Stromal cell of bone marrow (primary cell): ENCODE results near the gene GPX3.

Experiments
- DNase-seq: peaks from one replicate; pipeline ENCODE4 v3.0.0-alpha.2; 2012; ENCODE audit warnings: low read depth

GPX3 gene

GRCh38 chr5:151058301-151058700, 37.9 kb downstream of the GPX3 start:
- DNase-seq: no peak

- no peak for DNase-seq
Measured at GRCh38 chr5:151058891-151059489, 38.6 kb downstream of the GPX3 start.

- no peak for DNase-seq
Measured at GRCh38 chr5:151060742-151061141, 40.4 kb downstream of the GPX3 start.

GRCh38 chr5:151062405-151063141, 42.2 kb downstream of the GPX3 start:
- DNase-seq: no peak

- peak; percentile 64 for DNase-seq
Measured at GRCh38 chr5:151063142-151063989, 43.0 kb downstream of the GPX3 start.

GRCh38 chr5:151064916-151065499, 44.6 kb downstream of the GPX3 start:
- no peak for DNase-seq

GRCh38 chr5:151065609-151066008, 45.2 kb downstream of the GPX3 start:
- no peak for DNase-seq

GRCh38 chr5:151066920-151067319, 46.5 kb downstream of the GPX3 start:
- DNase-seq: no peak

- no peak for DNase-seq
Measured at GRCh38 chr5:151067632-151068432, 47.4 kb downstream of the GPX3 start.

- no peak for DNase-seq
Measured at GRCh38 chr5:151068433-151069197, 48.2 kb downstream of the GPX3 start.

- DNase-seq: no peak
Measured at GRCh38 chr5:151070449-151070848, 50.1 kb downstream of the GPX3 start.

GRCh38 chr5:151071021-151071420, 50.6 kb downstream of the GPX3 start:
- no peak for DNase-seq

GRCh38 chr5:151071848-151072629, 51.6 kb downstream of the GPX3 start:
- DNase-seq: no peak

GRCh38 chr5:151072630-151073025, 52.2 kb downstream of the GPX3 start:
- DNase-seq: no peak

- DNase-seq: no peak
Measured at GRCh38 chr5:151073280-151073679, 52.9 kb downstream of the GPX3 start.

- no peak for DNase-seq
Measured at GRCh38 chr5:151074557-151074956, 54.2 kb downstream of the GPX3 start.

GRCh38 chr5:151075698-151076331, 55.4 kb downstream of the GPX3 start:
- DNase-seq: no peak

GRCh38 chr5:151076616-151077015, 56.2 kb downstream of the GPX3 start:
- no peak for DNase-seq

GRCh38 chr5:151077419-151077818, 57.0 kb downstream of the GPX3 start:
- DNase-seq: no peak

GRCh38 chr5:151077967-151078366, 57.6 kb downstream of the GPX3 start:
- no peak for DNase-seq
